Neural crest cell (in vitro differentiated cells): ENCODE results near the gene ADPRH. TPM values are rescaled to one million over a fixed set of nuclear protein-coding genes. Genes with fewer than 3 reads are reported as not detected.
A peak's percentile ranks its signal among the peaks of the same experiment; 100 is the strongest.

ENCODE experiments used
- DNase-seq: peaks from one replicate; pipeline ENCODE4 v3.0.0; 2021; ENCODE audit warnings: low read depth, mixed read lengths, low spot score
- H3K27ac Mint-ChIP-seq: one replicate; pipeline ENCODE4 v1.8.0; 2021; ENCODE audit warnings: mild to moderate bottlenecking, mixed read lengths; ENCODE audit not compliant: unreplicated experiment
- H3K27me3 Mint-ChIP-seq: 2 replicates; pipeline ENCODE4 v1.8.0; 2021; ENCODE audit warnings: low read depth, mild to moderate bottlenecking, mixed read lengths
- H3K36me3 Mint-ChIP-seq: 2 replicates; pipeline ENCODE4 v1.8.0; 2021; ENCODE audit warnings: low read depth, mild to moderate bottlenecking, mixed read lengths
- H3K4me1 Mint-ChIP-seq: 2 replicates; pipeline ENCODE4 v1.8.0; 2021; ENCODE audit warnings: mixed read lengths
- H3K4me3 Mint-ChIP-seq: one replicate; pipeline ENCODE4 v1.8.0; 2021; ENCODE audit warnings: mild to moderate bottlenecking, mixed read lengths
- H3K9me3 Mint-ChIP-seq: 2 replicates; pipeline ENCODE4 v1.8.0; 2021; ENCODE audit warnings: mixed read lengths
- total RNA-seq: library from RNA; stranded (reverse); gene quantifications from 2 replicates; pipeline ENCODE4 v1.2.1, GENCODE V29; 2021
- TF ChIP-seq, protein P1 (sequence below): fragments of 200-600 bp; sonication (generic); conservative IDR thresholded peaks from 2 replicates; pipeline ENCODE4 v1.5.0; 2021; ENCODE audit warnings: antibody characterized with exemption, mild to moderate bottlenecking

The ADPRH gene
- total RNA-seq, 1 donor from 2014 or later, result 3.5 TPM

DNA sequence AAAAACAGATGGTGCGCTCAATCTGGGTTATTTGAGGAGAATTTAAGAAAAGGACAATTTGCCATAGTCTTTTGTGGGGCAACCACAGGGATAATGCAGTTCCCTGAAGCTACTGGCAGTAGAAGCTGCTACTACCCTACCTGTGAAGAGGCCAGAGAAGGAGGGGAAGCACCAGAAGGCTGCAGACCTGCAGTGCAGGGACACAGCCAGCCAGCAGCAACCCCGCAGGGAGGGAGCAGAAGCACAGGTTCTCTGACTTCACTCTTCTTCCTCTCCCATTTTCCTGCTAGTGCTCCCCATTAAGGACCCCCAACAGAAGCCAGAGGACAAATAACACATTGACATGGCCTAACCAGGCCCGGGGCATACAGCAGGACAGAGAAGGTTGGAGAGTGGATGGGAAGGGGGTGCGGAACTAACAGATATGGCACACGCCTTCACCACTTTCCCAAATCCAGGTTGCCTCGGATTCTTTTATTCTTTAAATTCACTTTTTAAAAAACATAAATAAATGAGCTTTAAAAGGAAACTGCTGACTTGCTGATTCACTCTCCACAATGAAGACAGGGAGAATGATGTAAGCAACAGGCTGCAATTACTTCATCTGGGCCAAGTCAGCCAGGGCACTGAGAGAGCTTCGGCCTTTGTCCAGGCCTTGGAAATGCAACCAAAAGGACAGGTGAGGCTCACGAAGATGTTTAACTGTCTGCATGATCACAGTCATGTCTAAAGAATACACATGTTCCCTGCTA lies 51.0 kb downstream of the ADPRH start:
- peaks cover 2% of the 10 kb centered on the region for H3K27me3 Mint-ChIP-seq
- H3K4me3 Mint-ChIP-seq, result no peak overlapping the region
- no peaks in the 10 kb centered on the region for H3K9me3 Mint-ChIP-seq
- H3K4me1 Mint-ChIP-seq, result peaks cover 4% of the 10 kb centered on the region
- TF ChIP-seq, protein P1, sequence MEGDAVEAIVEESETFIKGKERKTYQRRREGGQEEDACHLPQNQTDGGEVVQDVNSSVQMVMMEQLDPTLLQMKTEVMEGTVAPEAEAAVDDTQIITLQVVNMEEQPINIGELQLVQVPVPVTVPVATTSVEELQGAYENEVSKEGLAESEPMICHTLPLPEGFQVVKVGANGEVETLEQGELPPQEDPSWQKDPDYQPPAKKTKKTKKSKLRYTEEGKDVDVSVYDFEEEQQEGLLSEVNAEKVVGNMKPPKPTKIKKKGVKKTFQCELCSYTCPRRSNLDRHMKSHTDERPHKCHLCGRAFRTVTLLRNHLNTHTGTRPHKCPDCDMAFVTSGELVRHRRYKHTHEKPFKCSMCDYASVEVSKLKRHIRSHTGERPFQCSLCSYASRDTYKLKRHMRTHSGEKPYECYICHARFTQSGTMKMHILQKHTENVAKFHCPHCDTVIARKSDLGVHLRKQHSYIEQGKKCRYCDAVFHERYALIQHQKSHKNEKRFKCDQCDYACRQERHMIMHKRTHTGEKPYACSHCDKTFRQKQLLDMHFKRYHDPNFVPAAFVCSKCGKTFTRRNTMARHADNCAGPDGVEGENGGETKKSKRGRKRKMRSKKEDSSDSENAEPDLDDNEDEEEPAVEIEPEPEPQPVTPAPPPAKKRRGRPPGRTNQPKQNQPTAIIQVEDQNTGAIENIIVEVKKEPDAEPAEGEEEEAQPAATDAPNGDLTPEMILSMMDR, result no peak
- peak overlapping the region; percentile 28 for H3K27ac Mint-ChIP-seq
- H3K36me3 Mint-ChIP-seq, result no peaks in the 10 kb centered on the region
- DNase-seq, result no peak

DNA sequence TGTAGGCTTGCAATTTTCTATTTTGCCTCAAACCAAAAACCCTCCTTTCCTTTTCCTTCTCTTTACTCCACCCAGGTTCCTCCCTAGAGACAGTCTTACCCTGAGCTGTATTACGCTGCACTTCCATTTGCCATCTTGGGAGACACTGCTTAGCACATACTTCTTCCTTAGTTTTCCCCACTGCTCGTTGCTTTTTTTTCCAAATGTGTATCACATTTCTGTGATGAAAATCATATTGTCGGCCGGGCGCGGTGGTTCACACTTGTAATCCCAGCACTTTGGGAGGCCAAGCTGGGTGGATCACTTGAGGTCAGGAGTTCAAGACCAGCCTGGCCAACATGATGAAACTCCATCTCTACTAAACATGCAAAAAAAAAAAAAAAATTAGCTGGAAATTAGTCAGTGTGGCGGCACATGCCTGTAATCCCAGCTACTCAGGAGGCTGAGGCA lies 51.6 kb downstream of the ADPRH start:
- peak overlapping the region; percentile 64 for H3K27ac Mint-ChIP-seq
- H3K4me1 Mint-ChIP-seq, result peaks cover under 1% of the 10 kb centered on the region
- no peak for DNase-seq
- no peaks in the 10 kb centered on the region for H3K9me3 Mint-ChIP-seq
- TF ChIP-seq, protein P1, result no peak
- no peaks in the 10 kb centered on the region for H3K36me3 Mint-ChIP-seq
- no peak overlapping the region for H3K4me3 Mint-ChIP-seq
- peaks cover 2% of the 10 kb centered on the region for H3K27me3 Mint-ChIP-seq

DNA sequence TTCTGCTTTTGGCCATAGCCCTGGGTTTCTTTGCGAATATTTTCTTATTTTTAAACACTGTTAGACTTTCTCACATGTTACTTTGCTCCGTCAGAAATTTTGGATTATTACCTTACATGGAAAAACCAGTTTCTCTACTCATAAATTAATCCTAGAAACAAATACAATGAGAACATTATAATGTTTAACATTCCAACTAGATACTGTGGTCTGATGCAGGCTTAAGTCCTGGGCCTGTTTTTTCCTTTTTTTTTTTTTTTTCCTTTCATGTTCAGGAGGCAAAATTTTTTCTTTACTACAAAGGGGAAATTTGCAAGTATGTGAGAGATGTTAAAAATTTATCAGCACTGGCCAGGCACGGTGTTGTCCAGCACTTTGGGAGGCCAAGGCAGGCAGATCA lies 52.2 kb downstream of the ADPRH start:
- H3K4me3 Mint-ChIP-seq, result no peak overlapping the region
- H3K9me3 Mint-ChIP-seq, result no peaks in the 10 kb centered on the region
- no peak for DNase-seq
- no peaks in the 10 kb centered on the region for H3K4me1 Mint-ChIP-seq
- no peaks in the 10 kb centered on the region for H3K36me3 Mint-ChIP-seq
- H3K27ac Mint-ChIP-seq, result no peak overlapping the region
- H3K27me3 Mint-ChIP-seq, result no peaks in the 10 kb centered on the region
- TF ChIP-seq, protein P1, result no peak

DNA sequence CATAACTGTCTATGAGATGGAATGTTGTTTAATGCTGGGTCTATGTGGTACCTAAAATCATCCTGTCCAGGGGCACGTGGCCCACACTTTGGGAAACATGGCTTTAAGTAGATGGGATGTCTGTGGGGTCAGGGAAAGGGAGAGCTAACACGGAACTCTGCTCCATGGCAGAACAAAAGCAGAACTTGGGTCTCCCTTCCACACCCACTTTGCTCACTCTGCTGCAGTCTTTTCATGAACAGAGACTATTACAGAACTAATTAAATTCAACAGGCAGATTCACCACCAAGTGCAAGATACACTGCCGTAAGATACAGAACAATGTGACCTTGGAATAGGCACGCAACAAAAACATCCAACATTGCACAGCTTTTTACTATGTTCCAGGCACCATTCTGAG lies 52.9 kb downstream of the ADPRH start:
- TF ChIP-seq, protein P1, result no peak
- no peak for DNase-seq
- no peaks in the 10 kb centered on the region for H3K36me3 Mint-ChIP-seq
- no peaks in the 10 kb centered on the region for H3K9me3 Mint-ChIP-seq
- no peak overlapping the region for H3K4me3 Mint-ChIP-seq
- H3K27me3 Mint-ChIP-seq, result no peaks in the 10 kb centered on the region
- no peaks in the 10 kb centered on the region for H3K4me1 Mint-ChIP-seq
- no peak overlapping the region for H3K27ac Mint-ChIP-seq

DNA sequence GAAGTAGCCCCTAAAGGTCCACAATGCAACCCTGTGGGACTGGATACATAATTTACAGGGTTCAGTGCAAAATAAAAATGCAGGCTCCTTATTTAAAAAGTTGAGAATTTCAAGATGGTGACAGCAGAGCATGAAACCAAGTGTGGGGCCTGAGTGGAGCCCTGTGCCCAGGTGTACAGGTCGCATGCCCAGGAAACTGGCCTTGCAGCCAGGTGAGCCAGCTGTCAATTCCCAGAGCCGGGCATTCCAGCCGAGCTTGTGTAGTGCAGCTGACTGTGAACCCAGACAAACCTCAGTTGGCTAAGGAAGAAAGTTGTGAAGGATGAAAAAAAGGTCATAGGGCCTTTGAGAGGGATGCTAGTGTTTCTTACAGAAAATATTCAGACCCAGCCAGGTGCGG lies 53.5 kb downstream of the ADPRH start:
- H3K36me3 Mint-ChIP-seq, result no peaks in the 10 kb centered on the region
- TF ChIP-seq, protein P1, result no peak
- H3K27me3 Mint-ChIP-seq, result no peaks in the 10 kb centered on the region
- no peak overlapping the region for H3K4me3 Mint-ChIP-seq
- no peak for DNase-seq
- no peaks in the 10 kb centered on the region for H3K9me3 Mint-ChIP-seq
- H3K27ac Mint-ChIP-seq, result no peak overlapping the region
- H3K4me1 Mint-ChIP-seq, result no peaks in the 10 kb centered on the region
